GM15510 (cell line): ENCODE measurements around the gene CAP2.

Source experiments
- POLR2A ChIP-seq: IDR thresholded peaks from 3 replicates; pipeline ENCODE4 v1.6.1; 2011; ENCODE audit warnings: borderline replicate concordance; ENCODE audit not compliant: insufficient read length; ENCODE audit errors: extremely low read depth

Gene CAP2

GRCh38 chr6:17494919-17495318 is 101.5 kb downstream of the CAP2 start:
- TF ChIP-seq POLR2A, result no peak

DNA sequence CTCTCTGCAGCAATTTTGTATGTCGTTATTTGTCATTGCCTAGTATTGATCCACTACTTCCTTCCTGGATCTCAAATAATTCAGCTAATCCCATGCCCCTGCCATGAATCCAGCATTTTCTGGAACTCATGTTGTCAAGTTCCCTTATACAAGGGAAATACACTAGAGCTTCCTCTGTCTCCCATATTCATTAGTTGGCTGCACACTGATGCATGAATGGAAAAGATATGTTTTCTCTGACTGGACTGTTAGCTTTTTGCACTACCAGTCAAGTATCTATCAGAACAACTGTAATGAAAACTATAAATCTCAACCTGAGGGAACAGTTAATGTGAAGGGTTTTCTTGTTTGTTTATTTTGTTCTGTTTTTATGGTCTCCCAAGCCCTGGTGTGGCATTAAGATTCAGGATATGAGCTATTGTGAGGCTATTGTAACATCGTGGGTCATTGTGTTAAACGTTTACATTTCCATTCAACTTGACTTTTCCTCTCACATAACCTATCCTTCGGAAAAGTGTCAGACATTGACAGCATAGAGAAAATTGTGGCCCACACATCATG is 104.2 kb downstream of the CAP2 start:
- no peak for TF ChIP-seq POLR2A

DNA sequence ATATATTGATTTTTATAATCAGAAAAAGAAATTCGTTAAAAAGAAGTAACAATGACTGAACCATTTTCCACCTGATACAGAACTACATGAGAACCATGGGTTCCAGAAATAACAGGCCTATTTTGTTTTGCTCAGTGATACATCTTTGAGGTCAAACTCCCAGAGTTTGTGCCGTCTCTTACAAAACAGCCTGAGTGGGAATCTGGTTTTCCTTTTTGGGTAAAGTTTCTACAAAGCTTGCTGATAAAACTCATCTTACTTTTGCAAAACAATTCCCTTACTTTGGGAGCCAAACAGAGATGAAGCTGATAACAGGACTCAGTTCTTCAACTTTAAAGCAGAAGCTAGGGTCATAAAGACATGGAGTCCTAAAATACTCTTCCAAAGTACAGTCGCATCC is 108.0 kb downstream of the CAP2 start:
- no peak for TF ChIP-seq POLR2A

- no peak for TF ChIP-seq POLR2A
Measured at GRCh38 chr6:17501982-17502704, 108.7 kb downstream of the CAP2 start.

- no peak for TF ChIP-seq POLR2A
Measured at GRCh38 chr6:17503051-17503450, 109.7 kb downstream of the CAP2 start.

DNA sequence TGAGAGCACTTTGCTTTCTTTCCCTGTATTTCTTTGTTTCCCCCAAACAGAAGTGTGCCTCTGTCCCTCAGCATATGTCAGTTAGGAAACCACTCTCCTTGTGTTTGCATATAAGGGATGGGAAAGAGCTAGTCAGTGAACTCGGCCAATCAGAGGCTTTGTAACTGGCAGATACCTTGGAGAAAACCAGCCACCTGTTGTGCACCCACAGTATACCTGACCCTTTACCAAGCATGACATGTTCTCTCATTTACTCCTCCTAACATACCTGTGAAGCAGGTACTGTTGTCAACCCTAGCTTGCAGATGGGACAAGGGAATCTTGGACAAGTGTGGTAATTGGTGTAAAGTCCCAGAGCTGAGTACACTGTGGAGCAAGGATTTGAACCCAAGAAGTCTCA is 110.6 kb downstream of the CAP2 start:
- no peak for TF ChIP-seq POLR2A

GRCh38 chr6:17505062-17505476 is 111.7 kb downstream of the CAP2 start:
- TF ChIP-seq POLR2A, result no peak

DNA sequence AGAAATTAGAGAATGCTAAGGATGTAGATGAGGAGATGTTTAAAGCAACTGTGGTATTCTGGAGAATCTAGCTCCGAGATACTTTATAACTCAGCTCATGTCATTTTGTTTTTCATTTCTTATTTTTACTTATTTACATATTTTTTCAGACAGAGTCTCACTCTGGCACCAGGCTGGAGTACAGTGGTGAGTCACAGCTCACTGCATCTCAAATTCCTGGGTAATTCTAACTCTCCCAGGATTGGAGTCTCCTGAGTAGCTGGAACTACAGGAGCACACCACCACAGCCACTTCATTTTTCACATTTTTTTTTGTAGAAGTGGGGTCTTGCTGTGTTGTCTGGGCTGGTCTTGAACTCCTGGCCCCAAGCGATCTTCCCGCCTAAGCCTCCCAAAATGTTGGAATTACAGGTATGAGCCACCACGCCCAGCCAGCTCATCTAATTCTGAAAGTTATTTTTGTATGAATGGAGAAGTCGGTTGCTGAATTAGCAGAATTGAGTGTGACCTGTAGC is 112.4 kb downstream of the CAP2 start:
- no peak for TF ChIP-seq POLR2A

DNA sequence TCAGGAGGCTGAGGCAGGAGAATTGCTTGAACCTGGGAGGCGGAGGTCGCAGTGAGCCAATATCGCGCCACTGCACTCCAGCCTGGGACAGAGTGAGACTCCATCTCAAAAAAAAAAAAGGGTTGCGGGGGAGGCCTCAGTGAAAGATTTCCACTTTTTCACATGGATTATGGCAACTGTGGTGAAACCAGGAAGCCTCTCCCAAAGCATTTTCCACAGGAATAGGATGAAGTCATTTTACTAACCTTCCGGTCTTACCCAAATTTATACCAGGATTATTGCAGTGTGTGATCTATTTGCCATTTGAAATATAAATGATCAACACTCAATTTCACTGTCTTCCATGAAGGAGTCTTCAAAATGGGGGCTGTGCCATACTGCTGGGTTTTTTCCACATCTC is 113.1 kb downstream of the CAP2 start:
- TF ChIP-seq POLR2A, result no peak

DNA sequence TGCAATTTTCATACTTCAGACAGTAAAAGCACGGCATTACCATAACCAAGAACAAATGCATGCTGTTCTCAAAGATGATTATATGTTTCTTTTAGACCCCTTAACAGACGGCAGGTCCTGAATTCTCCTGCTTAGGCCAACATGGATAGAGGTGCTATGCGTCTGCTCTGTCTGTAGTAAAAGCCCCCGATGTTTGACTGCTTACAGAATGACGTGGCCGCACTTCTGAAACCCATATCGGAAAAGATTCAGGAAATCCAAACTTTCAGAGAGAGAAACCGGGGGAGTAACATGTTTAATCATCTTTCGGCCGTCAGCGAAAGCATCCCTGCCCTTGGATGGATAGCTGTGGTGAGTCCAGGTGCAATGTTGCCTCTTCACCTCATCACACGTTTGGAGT is 113.6 kb downstream of the CAP2 start:
- TF ChIP-seq POLR2A, result no peak

GRCh38 chr6:17511084-17511483 is 117.7 kb downstream of the CAP2 start:
- TF ChIP-seq POLR2A, result no peak

- no peak for TF ChIP-seq POLR2A
Measured at GRCh38 chr6:17511580-17511979, 118.2 kb downstream of the CAP2 start.

DNA sequence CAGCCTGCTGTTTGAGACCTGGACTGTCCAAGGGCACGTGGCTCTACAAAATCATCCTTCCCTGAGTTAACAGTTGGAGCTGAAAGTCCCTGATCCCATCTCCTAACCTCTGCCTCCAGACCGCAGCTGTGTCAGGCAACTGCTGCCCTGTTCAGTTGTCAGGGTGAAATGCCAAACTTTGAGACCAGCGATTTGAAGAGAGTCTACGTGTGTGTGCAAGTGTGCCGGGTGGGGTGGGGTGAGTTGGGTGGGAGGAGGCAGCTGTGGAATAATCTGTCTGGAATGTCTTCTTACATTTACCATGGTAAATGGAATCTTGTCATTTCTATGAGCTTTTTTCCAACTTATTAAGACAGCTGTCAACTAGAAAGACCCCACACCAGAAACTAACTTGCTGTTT is 125.7 kb downstream of the CAP2 start:
- no peak for TF ChIP-seq POLR2A

GRCh38 chr6:17525637-17526036 is 132.2 kb downstream of the CAP2 start:
- TF ChIP-seq POLR2A, result no peak

GRCh38 chr6:17527076-17527475 is 133.7 kb downstream of the CAP2 start:
- no peak for TF ChIP-seq POLR2A

GRCh38 chr6:17530321-17530835 is 137.0 kb downstream of the CAP2 start:
- TF ChIP-seq POLR2A, result no peak
